Left ventricle myocardium inferior (tissue), 1 donor: ENCODE measurements around the gene CCDC57. TPM values are rescaled to one million over a fixed set of nuclear protein-coding genes. Genes with fewer than 3 reads are reported as not detected.
"Not testable (repeated sequence)": the region's sequence is repeated elsewhere in the genome, so short reads cannot be mapped to it uniquely, and the experiment has no call there.

ENCODE experiments used
- DNase-seq: peaks from one replicate; pipeline ENCODE4 v3.0.0-alpha.2; 2020
- H3K27ac ChIP-seq: fragments of 200-600 bp; replicated peaks from 2 replicates; pipeline ENCODE4 v1.8.0; 2021
- H3K27me3 ChIP-seq: fragments of 200-600 bp; 2 replicates; pipeline ENCODE4 v1.8.0; 2021; ENCODE audit warnings: low read depth
- H3K36me3 ChIP-seq: fragments of 200-600 bp; 2 replicates; pipeline ENCODE4 v1.8.0; 2021
- H3K4me1 ChIP-seq: fragments of 200-600 bp; 2 replicates; pipeline ENCODE4 v1.8.0; 2021
- H3K4me3 ChIP-seq: fragments of 200-600 bp; 2 replicates; pipeline ENCODE4 v1.8.0; 2021; ENCODE audit warnings: mild to moderate bottlenecking, moderate library complexity
- H3K9me3 ChIP-seq: fragments of 200-600 bp; replicated peaks from 2 replicates; pipeline ENCODE4 v1.8.0; 2021
- CTCF ChIP-seq: fragments of 200-600 bp; IDR thresholded peaks from 2 replicates; pipeline ENCODE4 v1.8.0; 2021; ENCODE audit warnings: antibody characterized with exemption, mild to moderate bottlenecking, borderline replicate concordance
- intact Hi-C: fragments of 100-400 bp; cut with micrococcal nuclease; formaldehyde crosslinking; loops from one replicate; pipeline ENCODE4 v1.11.0; 2022
- long read RNA-seq: library from polyadenylated mRNA; unstranded; transcript quantifications from one replicate; pipeline ENCODE4 v2.0.0, GENCODE V29; 2021
- total RNA-seq: library from RNA; stranded (reverse); fragmentation: NEBNext Ultra II Directional; extraction: Animal tissue kit (Norgen Biotek cat#: 25700); gene quantifications from one replicate; pipeline ENCODE4 v1.2.1, GENCODE V29; 2021
- donor health status: DM: no; HTN: yes; CAD: no; lungs with severe emphysema.

Gene CCDC57
- 8.1 TPM for total RNA-seq
- long read RNA-seq, partial matches to known transcripts = 0 of 5 reads
- long read RNA-seq, other reads (novel, unspliced or antisense) = 4 of 5 reads

GRCh38 chr17:82212331-82213250 lies at the start of gene CCDC57:
Gene CCDC57, minus strand, starts transcription at chr17:82212842. Its CDS starts 10,898 bp downstream, at chr17:82201944.
- peak within 1 kb of the TSS; percentile 85 for H3K27ac ChIP-seq
- peak; percentile 26 for TF ChIP-seq CTCF
- intact Hi-C loops = no loop called here
- H3K4me1 ChIP-seq = peaks cover 49% of the 10 kb centered on the region
- peak within 1 kb of the TSS; percentile 98 for H3K4me3 ChIP-seq
- no peaks in the 10 kb centered on the region for H3K9me3 ChIP-seq
- H3K27me3 ChIP-seq = no peaks in the 10 kb centered on the region
- H3K36me3 ChIP-seq = no peaks in the 10 kb centered on the region
- peak; percentile 83 for DNase-seq

GRCh38 chr17:82262344-82262743 lies 49.7 kb upstream of the CCDC57 start:
- H3K9me3 ChIP-seq = no peaks in the 10 kb centered on the region
- H3K27me3 ChIP-seq = no peaks in the 10 kb centered on the region
- H3K36me3 ChIP-seq = peaks cover 83% of the 10 kb centered on the region
- no peak overlapping the region for H3K27ac ChIP-seq
- H3K4me1 ChIP-seq = peaks cover 22% of the 10 kb centered on the region
- H3K4me3 ChIP-seq = no peak overlapping the region
- no peak for DNase-seq
- no peak for TF ChIP-seq CTCF
- intact Hi-C loops = no loop called here

GRCh38 chr17:82259972-82260961 lies 47.6 kb upstream of the CCDC57 start:
- intact Hi-C loops, H3K9me3 ChIP-seq, H3K27ac ChIP-seq, H3K4me1 ChIP-seq, DNase-seq, H3K4me3 ChIP-seq, H3K27me3 ChIP-seq: not testable (repeated sequence)
- peaks cover 94% of the 10 kb centered on the region for H3K36me3 ChIP-seq

- Histone ChIP-seq H3K4me1 (peaks cover 3% of the 10 kb centered on the region), H3K36me3 (peaks cover 81% of the 10 kb centered on the region), H3K27me3 (no peaks in the 10 kb centered on the region), H3K4me3 (no peak overlapping the region), H3K9me3 (no peaks in the 10 kb centered on the region), H3K27ac (no peak overlapping the region)
- no peak for TF ChIP-seq CTCF
- no peak for DNase-seq
- intact Hi-C loops = no loop called here
These were observed 45.9 kb upstream of the CCDC57 start for GRCh38 chr17:82258555-82258954.

GRCh38 chr17:82257473-82257872 lies 44.8 kb upstream of the CCDC57 start:
- intact Hi-C loops = no loop called here

More at GRCh38 chr17:82257473-82257872, 44.8 kb upstream of the CCDC57 start:
- Histone ChIP-seq H3K27ac (no peak overlapping the region), H3K4me1 (peaks cover 3% of the 10 kb centered on the region), H3K27me3 (no peaks in the 10 kb centered on the region), H3K4me3 (no peak overlapping the region), H3K36me3 (peaks cover 81% of the 10 kb centered on the region), H3K9me3 (no peaks in the 10 kb centered on the region)
- DNase-seq = no peak
- no peak for TF ChIP-seq CTCF
